IMR-90 (cell line): ENCODE results near the gene GPC6. TPM values are rescaled to one million over a fixed set of nuclear protein-coding genes. Genes with fewer than 3 reads are reported as not detected.

Source experiments
- ATAC-seq: fragments of 200-7000 bp; cut with Tn5 transposase; 2 replicates; pipeline ENCODE4 v1.9.1; 2020; ENCODE audit warnings: low read depth, mild to moderate bottlenecking, moderate library complexity
- BruUV-seq: library from RNA; stranded (reverse); fragments of 400-500 nt; replicated peaks from 2 replicates; lab custom pipeline; 2021; lab: Mats Ljungman, UMichigan
- CTCF ChIA-PET: fragments of 300-600 bp; formaldehyde crosslinking; extraction: SDS; loops from one replicate; lab custom pipeline; 2021; ENCODE audit warnings: antibody characterized with exemption; lab: Yijun Ruan, JAX
- POLR2A ChIA-PET: fragments of 300-600 bp; sonication (Branson Sonifier 250); formaldehyde crosslinking; loops from one replicate; lab custom pipeline; 2022; ENCODE audit warnings: antibody characterized with exemption; ENCODE audit not compliant: unreplicated experiment; lab: Charles Lee
- DNase-seq: peaks from one replicate; pipeline ENCODE4 v3.0.0; 2013
- H2AFZ ChIP-seq: replicated peaks from 2 replicates; pipeline ENCODE3; 2013; ENCODE audit warnings: low read length, mild to moderate bottlenecking; ENCODE audit not compliant: poor library complexity
- H2AK5ac ChIP-seq: 2 replicates; pipeline ENCODE4 v1.6.1; 2013; ENCODE audit warnings: low read depth, low read length, inconsistent platforms
- H2AK9ac ChIP-seq: replicated peaks from 2 replicates; pipeline ENCODE3; 2013; ENCODE audit warnings: mild to moderate bottlenecking, low read depth, low read length, moderate library complexity; ENCODE audit not compliant: poor library complexity
- H2BK120ac ChIP-seq: 2 replicates; pipeline ENCODE4 v1.6.1; 2013; ENCODE audit warnings: low read depth, low read length, inconsistent platforms
- H2BK15ac ChIP-seq: 3 replicates; pipeline ENCODE4 v1.6.1; 2013; ENCODE audit warnings: low read depth, low read length, inconsistent platforms
- H2BK20ac ChIP-seq: 2 replicates; pipeline ENCODE4 v1.6.1; 2013; ENCODE audit warnings: low read depth, mild to moderate bottlenecking, inconsistent platforms, low read length, moderate library complexity
- H2BK5ac ChIP-seq: 2 replicates; pipeline ENCODE4 v1.6.1; 2013; ENCODE audit warnings: mild to moderate bottlenecking, low read depth, low read length, inconsistent platforms; ENCODE audit not compliant: poor library complexity, severe bottlenecking
- H3K14ac ChIP-seq: replicated peaks from 2 replicates; pipeline ENCODE4 v1.6.1; 2013; ENCODE audit warnings: low read depth, low read length, inconsistent platforms
- H3K18ac ChIP-seq: 2 replicates; pipeline ENCODE4 v1.6.1; 2013; ENCODE audit warnings: low read depth, low read length, control low read depth
- H3K23ac ChIP-seq: 2 replicates; pipeline ENCODE4 v1.6.1; 2013; ENCODE audit warnings: low read depth, low read length, inconsistent platforms
- H3K27ac ChIP-seq: 2 replicates; pipeline ENCODE4 v1.5.1; 2013; ENCODE audit warnings: mild to moderate bottlenecking, control low read depth, low read length; ENCODE audit not compliant: insufficient read depth
- H3K27me3 ChIP-seq: 2 replicates; pipeline ENCODE4 v1.6.1; 2013; ENCODE audit warnings: low read length; ENCODE audit not compliant: control insufficient read depth, insufficient read depth
- H3K36me3 ChIP-seq: 2 replicates; pipeline ENCODE4 v1.6.1; 2013; ENCODE audit warnings: low read length, mixed read lengths; ENCODE audit not compliant: control insufficient read depth, insufficient read depth
- H3K4ac ChIP-seq: 2 replicates; pipeline ENCODE4 v1.6.1; 2013; ENCODE audit warnings: low read depth, low read length, inconsistent platforms
- H3K4me1 ChIP-seq: 2 replicates; pipeline ENCODE4 v1.6.1; 2013; ENCODE audit warnings: low read length, mixed read lengths; ENCODE audit not compliant: control insufficient read depth, insufficient read depth
- H3K4me2 ChIP-seq: 2 replicates; pipeline ENCODE4 v1.6.1; 2013; ENCODE audit warnings: low read depth, mild to moderate bottlenecking, control low read depth, low read length, moderate library complexity
- H3K4me3 ChIP-seq: 2 replicates; pipeline ENCODE4 v1.5.1; 2013; ENCODE audit warnings: low read depth, mild to moderate bottlenecking, control low read depth, low read length, moderate library complexity; ENCODE audit not compliant: insufficient read depth
- H3K56ac ChIP-seq: 2 replicates; pipeline ENCODE4 v1.6.1; 2013; ENCODE audit warnings: low read length, inconsistent platforms; ENCODE audit not compliant: insufficient read depth; ENCODE audit errors: extremely low read depth
- H3K79me1 ChIP-seq, 2 experiments: 2 replicates each; pipeline ENCODE4 v1.6.1; 2013; ENCODE audit warnings: low read length in 2 of 2, inconsistent platforms in 1 of 2, low read depth in 1 of 2
- H3K9ac ChIP-seq: 2 replicates; pipeline ENCODE4 v1.6.1; 2013; ENCODE audit warnings: low read depth, low read length, control low read depth
- H3K9me1 ChIP-seq: 2 replicates; pipeline ENCODE4 v1.6.1; 2013; ENCODE audit warnings: low read length, inconsistent platforms; ENCODE audit not compliant: insufficient read depth
- H3K9me3 ChIP-seq: 2 replicates; pipeline ENCODE4 v1.6.1; 2013; ENCODE audit warnings: low read length; ENCODE audit not compliant: control insufficient read depth, insufficient read depth
- H4K20me1 ChIP-seq: 2 replicates; pipeline ENCODE4 v1.6.1; 2013; ENCODE audit warnings: low read length, inconsistent platforms; ENCODE audit not compliant: insufficient read depth
- H4K5ac ChIP-seq: 2 replicates; pipeline ENCODE4 v1.6.1; 2013; ENCODE audit warnings: mild to moderate bottlenecking, low read depth, low read length, control low read depth
- H4K8ac ChIP-seq, 2 experiments: 2 replicates each; pipeline ENCODE4 v1.6.1; 2013; ENCODE audit warnings: low read depth in 2 of 2, low read length in 2 of 2, control low read depth in 1 of 2, inconsistent platforms in 1 of 2
- H4K91ac ChIP-seq: 2 replicates; pipeline ENCODE4 v1.6.1; 2013; ENCODE audit warnings: low read depth, low read length, inconsistent platforms; ENCODE audit not compliant: insufficient read depth
- CEBPB ChIP-seq: IDR thresholded peaks from 2 replicates; pipeline ENCODE4 v1.6.1; 2012; ENCODE audit warnings: low read depth, low read length, improper control_type of control experiment
- CTCF ChIP-seq: conservative IDR thresholded peaks from 2 replicates; pipeline ENCODE4 v1.5.1; 2012; ENCODE audit warnings: mild to moderate bottlenecking, low read depth, low read length, improper control_type of control experiment
- MXI1 ChIP-seq: IDR thresholded peaks from 2 replicates; pipeline ENCODE4 v1.6.1; 2012; ENCODE audit warnings: low read depth, mild to moderate bottlenecking, low read length, moderate library complexity, borderline replicate concordance
- RAD21 ChIP-seq: IDR thresholded peaks from 2 replicates; pipeline ENCODE4 v1.6.1; 2012; ENCODE audit warnings: low read length, improper control_type of control experiment
- RCOR1 ChIP-seq: IDR thresholded peaks from 2 replicates; pipeline ENCODE4 v1.6.1; 2012; ENCODE audit warnings: mild to moderate bottlenecking, low read length, improper control_type of control experiment; ENCODE audit not compliant: insufficient replicate concordance
- SMC3 ChIP-seq: fragments of 150-350 bp; IDR thresholded peaks from 2 replicates; pipeline ENCODE4 v1.6.1; 2016; ENCODE audit warnings: low read depth, mild to moderate bottlenecking, antibody characterized with exemption, low read length, moderate library complexity
- WGBS, 2 experiments: methylation state at CpG; one replicate each; pipeline versions ENCODE4 v1.1.5 to v1.1.7; 2013; ENCODE audit warnings: missing lambda C conversion rate in 2 of 2; ENCODE audit not compliant: insufficient read length in 1 of 2; ENCODE audit errors: extremely low coverage in 2 of 2; 5-methylcytosine and 5-hydroxymethylcytosine counted together
- dilution Hi-C: fragments of 300-500 bp; cut with HindIII; formaldehyde crosslinking; loops from one replicate; pipeline ENCODE4 v1.14.3; 2018; ENCODE audit warnings: low sequenced_read_pairs; ENCODE audit not compliant: unreplicated experiment
- in situ Hi-C: fragments of 300-500 bp; cut with MboI; formaldehyde crosslinking; loops from 3 replicates; pipeline ENCODE4 v1.14.3; 2019; ENCODE audit warnings: low sequenced_read_pairs, inconsistent platforms, mixed read lengths
- intact Hi-C: fragments of 100-400 bp; cut with micrococcal nuclease; formaldehyde crosslinking; loops from 2 replicates; pipeline ENCODE4 v1.10.0; 2022
- polyA plus RNA-seq, 3 experiments: library from polyadenylated mRNA; depleted of rRNA; stranded (reverse); fragments of >200 nt; gene quantifications; 2 replicates each; pipeline ENCODE4 v1.2.3, GENCODE V29; 2012; ENCODE audit warnings: low replicate concordance in 1 of 3
- total RNA-seq: library from RNA; depleted of rRNA; stranded (reverse); fragments of >200 nt; gene quantifications from 2 replicates; pipeline ENCODE4 v1.2.3, GENCODE V29; 2012

Gene GPC6
- total and polyA plus RNA-seq, 2 of the 4 experiments (the other 2 are of a cell fraction): 14.9 to 39.4 TPM

DNA sequence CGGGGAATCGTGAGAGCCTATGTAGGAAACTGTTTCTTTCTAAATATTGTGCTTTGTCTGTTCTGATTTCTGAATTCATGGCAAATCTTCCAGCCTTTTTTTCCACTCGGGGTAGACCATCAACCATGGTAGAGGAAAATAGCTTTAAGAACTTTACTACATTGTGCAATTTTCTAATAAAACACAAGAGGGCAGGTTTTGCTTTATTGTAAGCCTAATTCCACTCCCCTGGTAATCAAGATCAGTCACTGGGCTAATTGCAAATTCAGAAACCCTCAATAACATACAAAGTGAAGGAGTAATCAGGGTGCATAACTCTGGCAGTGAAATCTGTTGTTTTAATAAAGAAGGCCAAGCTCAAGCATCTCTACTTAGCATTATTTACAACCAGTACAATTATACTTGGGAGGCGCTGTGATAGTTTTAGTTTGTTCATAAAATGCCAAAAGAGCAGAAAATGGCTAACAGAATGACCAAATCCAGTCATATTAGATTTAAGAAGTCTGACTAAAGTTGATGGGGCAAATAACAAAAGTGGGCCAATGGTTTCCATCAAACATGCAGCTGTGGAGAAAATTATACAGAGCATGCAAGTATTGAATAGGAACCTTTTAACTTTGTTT is 1209.1 kb downstream of the GPC6 start:
- Histone ChIP-seq H3K9me1 (no peaks in the 10 kb centered on the region), H2AK9ac (no peak overlapping the region), H3K14ac (no peak overlapping the region), H2BK120ac (no peak overlapping the region), H2BK20ac (no peak overlapping the region), H3K9me3 (no peaks in the 10 kb centered on the region; the same call in 1 of the 2 replicates), H3K4me1 (no peaks in the 10 kb centered on the region), H3K9ac (no peak overlapping the region), H2BK5ac (no peak overlapping the region), H4K91ac (no peak overlapping the region), H4K20me1 (no peaks in the 10 kb centered on the region), H4K5ac (no peak overlapping the region), H2AFZ (no peak overlapping the region), H3K79me1 (no peaks in the 10 kb centered on the region), H3K23ac (no peak overlapping the region), H4K8ac (no peak overlapping the region), H3K18ac (no peak overlapping the region), H3K4me2 (no peak overlapping the region), H2AK5ac (no peak overlapping the region), H3K27ac (no peak overlapping the region), H3K4me3 (no peak overlapping the region), H3K4ac (no peak overlapping the region), H3K56ac (no peak overlapping the region), H2BK15ac (no peak overlapping the region), H3K36me3 (no peaks in the 10 kb centered on the region), H3K27me3 (peaks cover 6% of the 10 kb centered on the region)
- TF ChIP-seq CEBPB (peak; percentile 73), SMC3 (peak; percentile 69), CTCF (peak; percentile 63), RAD21 (peak; percentile 65), MXI1 (no peak), RCOR1 (no peak)
- DNase-seq (peak; percentile 58), ATAC-seq (peak; percentile 91)
- intact Hi-C loops: loop anchor here (1.0 to 5.0 kb wide), 2 partner anchors 112 to 182 kb away; no protein-coding TSS in a partner anchor
- POLR2A ChIA-PET: interaction anchor here (0.6 kb wide), 1 partner anchor 182 kb away, joined by 3 read pairs; no protein-coding TSS in a partner anchor
- no TSS peak for BruUV-seq
- no CpG with 5 or more reads among the region's 4 CpGs for whole genome bisulfite sequencing, 2 experiments
- dilution Hi-C loops: no loop called here
- in situ Hi-C loops: loop anchor here (5.0 kb wide), 1 partner anchor 177 kb away; no protein-coding TSS in a partner anchor
- CTCF ChIA-PET: interaction anchor here (0.7 to 1.2 kb wide), 5 partner anchors 28 to 205 kb away, joined by 3 to 8 read pairs (median 3); no protein-coding TSS in a partner anchor
